NCI-H1694 treated with DMSO at 0.1 percent for 48 hours (cell line): ENCODE data around the gene DCC.

Experiments
- DNase-seq: peaks from one replicate; lab custom pipeline; 2025; lab: John Stamatoyannopoulos, UW

The DCC gene

GRCh38 chr18:52815651-52816050, 475.7 kb downstream of the DCC start:
- DNase-seq: no peak

- DNase-seq: no peak
These were observed 476.1 kb downstream of the DCC start for GRCh38 chr18:52816121-52816520.

GRCh38 chr18:52822160-52822559, 482.2 kb downstream of the DCC start:
- no peak for DNase-seq

GRCh38 chr18:52824126-52824525, 484.1 kb downstream of the DCC start:
- DNase-seq: no peak

DNA sequence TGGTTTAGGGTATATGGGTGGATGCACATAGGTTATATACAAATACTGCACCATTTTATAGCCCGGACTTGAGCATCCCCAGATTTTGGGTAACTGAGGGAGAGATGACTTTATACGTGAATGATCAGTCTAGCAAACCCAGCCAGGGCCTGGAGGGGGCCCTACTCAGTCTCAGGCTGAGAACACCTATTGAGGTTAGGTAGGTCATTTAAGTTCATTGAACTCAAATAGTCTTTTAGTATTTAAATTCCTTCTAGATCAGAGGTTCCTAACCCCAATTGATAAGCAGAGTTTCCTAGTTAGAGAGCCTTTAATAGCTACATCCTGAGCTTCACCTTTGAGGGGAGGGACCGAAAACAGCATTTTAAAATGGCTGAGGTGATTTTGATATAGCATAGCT, 487.0 kb downstream of the DCC start:
- no peak for DNase-seq

GRCh38 chr18:52829320-52829719, 489.3 kb downstream of the DCC start:
- DNase-seq: no peak

GRCh38 chr18:52829876-52830405, 489.9 kb downstream of the DCC start:
- no peak for DNase-seq

DNA sequence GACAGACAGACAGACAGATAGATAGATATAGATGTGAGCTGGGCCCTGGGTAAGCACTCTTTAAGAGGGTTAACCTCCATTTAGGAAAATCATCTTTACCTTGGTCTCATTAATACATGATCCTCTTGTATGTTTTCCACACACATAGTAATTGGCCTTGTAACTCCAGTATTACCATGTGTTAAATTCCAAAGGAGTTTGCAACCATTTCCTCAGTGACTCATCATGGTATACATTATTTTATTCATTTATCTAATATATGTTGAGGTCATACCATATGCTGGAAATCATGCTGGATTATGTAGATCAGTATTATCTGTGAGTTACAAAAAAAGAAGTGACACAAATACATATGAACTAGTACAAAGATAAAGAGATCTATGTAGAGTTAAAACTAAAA, 504.3 kb downstream of the DCC start:
- DNase-seq: no peak

DNA sequence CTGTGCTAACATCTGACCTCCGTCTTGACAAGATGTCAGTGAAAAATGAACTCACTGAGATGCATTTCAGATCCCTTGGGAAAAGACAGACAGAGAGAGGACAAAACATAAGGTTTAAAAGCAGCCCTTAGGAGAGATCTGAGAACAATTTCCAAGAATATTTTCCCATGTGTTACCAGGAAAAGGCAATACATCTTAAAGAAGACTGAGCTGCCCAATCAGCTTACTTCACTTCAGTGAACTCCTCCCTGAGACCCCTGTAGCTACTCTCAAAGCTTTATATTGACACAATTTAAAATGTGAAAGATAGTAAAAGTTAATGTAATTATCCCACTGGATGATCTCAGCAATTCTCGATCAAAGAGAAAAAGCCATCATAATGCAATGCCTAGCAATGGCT, 505.0 kb downstream of the DCC start:
- DNase-seq: no peak

- no peak for DNase-seq
These were observed 510.1 kb downstream of the DCC start for GRCh38 chr18:52850031-52850560.

GRCh38 chr18:52861558-52861957, 521.6 kb downstream of the DCC start:
- no peak for DNase-seq

DNA sequence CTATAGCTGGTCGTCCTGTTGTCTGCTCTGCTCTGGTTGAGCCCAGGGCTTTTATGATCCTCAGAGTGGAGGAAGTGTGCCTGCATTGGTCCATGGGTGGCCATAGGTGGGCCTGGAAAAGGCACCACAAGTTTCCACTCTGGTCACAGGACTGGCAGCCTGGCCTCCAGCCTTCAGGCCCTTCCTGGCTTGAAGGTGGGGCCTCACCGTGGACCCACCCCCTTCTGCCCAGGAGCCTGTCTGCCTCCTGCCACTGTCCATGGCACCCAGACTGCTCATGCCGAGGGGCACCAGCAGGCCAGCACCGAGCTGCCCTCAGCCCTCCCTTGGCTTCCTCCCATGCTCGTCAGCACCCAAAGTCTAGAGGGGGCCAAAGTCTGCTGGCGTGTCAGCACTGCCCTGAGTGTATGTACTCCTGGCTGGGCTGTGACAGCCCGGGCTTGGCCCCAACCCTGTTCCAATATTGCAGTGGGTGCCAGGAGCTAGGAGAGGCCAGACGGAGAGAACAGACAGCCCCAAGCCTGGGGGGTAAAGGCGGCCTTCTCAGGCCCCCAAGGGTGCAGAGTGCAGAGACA, 529.4 kb downstream of the DCC start:
- DNase-seq: no peak

DNA sequence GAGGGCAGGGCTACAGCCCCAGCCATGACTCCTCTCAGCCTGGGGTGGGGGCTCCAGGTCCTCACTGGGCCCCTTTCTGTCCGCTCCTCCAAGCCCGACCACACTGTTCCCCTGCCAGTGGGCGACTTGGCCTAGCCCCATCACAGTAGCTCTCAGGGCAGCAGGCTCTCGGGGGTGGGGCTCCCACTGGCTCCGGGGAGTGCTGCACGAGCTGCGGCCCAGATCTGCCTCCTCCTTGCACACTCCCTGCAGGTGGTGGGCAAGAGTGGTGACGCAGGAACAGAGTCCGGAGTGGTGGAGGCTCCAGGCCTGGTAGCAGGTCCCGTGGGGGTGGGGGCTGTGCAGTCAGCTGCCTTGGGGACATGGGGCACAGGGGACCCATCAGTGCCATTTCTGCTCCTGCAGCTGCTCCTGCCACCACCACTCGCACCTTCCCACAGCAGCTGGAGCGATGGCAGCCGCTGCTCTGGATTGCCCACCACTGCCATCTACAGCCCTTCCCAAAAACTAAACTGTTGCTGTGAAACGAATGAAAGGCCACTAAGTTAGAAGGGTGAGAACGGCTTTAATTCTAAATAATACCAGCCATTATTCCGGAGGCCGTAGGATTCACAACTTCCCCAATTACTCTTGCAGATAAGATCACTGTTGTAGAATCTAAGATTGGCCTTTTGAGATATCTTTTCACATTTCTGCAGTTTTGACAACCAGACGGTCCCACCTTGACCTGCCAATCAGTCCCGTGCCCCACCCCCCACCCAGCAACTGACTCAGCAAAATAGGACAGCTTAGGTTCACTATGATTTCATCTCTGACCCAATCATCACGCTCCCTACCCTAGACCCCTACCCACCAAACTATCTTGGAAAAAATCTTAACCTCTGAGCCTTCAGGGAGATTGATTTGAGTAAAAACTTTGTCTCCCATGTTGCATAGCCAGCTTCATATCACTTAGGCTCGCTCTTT, 530.2 kb downstream of the DCC start:
- DNase-seq: no peak

DNA sequence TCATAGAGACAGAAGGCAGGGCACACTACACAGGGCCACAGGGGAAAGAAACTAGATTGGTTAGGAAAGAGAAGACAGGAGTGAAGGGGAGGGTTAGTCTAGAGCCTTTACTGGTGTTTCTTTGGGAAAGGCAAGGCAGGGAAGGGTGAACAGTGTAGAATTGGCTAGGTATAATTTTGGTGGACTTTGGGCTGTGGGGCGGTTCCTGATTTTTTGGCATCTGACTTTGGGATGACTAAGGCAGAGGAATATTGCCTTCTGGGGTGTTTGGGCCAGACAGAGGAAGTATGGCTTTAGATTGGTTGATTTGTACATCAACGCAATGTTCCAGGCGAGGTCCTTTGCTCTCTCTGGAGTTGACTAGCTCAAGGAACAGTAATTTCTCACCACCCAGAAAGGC, 534.8 kb downstream of the DCC start:
- DNase-seq: no peak

DNA sequence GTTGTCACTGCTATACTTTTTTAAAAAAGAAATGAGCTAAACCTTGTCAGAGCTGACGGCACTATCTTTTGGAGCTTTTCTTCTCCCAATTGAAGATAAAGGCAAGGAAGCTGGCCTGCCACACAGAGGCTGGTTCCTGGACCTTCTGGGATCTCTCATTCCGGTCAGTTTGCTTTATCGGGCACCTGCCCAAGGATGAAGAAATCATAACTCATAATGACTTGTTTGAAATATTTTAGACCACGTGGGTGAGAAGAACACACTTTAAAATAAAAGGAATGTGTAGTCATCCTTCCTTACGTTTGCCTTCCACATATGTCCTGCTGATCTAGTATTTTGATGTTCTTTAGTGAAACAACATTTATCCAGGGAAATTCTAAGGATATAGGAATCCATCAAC, 535.7 kb downstream of the DCC start:
- no peak for DNase-seq

- DNase-seq: no peak
These were observed 548.0 kb downstream of the DCC start for GRCh38 chr18:52888014-52888413.

DNA sequence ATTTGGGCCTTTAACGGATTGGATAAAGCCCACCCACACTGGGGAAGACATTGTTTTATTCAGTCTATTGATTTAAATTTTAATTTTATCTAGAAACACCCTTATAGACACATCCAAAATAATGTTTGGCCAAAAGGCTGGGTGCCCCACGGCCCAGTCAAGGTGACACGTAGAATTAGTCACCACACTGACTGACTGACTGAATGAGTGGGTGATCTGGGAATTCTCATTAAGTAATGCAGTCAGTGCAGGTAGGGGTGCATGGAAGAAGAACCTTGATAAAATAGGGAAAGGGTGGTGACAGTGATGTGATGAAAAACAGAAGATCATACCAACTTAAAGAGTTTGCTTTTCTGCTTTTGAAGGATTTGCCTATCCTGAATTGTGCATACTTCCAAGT, 554.8 kb downstream of the DCC start:
- no peak for DNase-seq

- no peak for DNase-seq
These were observed 557.9 kb downstream of the DCC start for GRCh38 chr18:52897611-52898484.

DNA sequence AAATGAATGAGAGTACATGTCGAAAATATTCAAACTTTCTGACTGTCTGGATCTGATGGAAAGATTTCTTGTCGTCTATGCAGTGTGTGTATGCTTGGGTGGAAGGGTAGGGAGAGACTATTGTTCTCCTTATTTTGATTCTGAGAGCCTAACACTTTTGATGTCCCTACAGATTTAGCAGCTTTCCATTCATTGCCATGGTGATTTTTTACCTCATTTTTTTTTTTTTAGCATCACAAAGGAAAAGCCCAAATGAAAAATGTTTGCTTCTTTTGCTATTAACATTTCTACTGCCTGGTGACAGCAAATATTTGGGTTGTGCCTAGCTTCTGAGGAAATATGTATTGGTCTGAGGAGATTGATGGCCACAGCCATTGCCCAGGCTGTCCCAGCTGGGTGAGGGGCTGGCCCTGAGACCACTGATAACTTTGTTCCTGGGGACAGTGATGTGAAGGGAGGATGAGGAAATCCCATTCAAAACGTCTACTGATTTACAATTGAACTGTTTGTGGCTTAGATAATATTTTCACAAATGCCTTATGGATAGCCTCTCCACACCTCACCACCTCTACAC, 558.6 kb downstream of the DCC start:
- DNase-seq: no peak

- DNase-seq: no peak
These were observed 562.2 kb downstream of the DCC start for GRCh38 chr18:52902188-52902587.

DNA sequence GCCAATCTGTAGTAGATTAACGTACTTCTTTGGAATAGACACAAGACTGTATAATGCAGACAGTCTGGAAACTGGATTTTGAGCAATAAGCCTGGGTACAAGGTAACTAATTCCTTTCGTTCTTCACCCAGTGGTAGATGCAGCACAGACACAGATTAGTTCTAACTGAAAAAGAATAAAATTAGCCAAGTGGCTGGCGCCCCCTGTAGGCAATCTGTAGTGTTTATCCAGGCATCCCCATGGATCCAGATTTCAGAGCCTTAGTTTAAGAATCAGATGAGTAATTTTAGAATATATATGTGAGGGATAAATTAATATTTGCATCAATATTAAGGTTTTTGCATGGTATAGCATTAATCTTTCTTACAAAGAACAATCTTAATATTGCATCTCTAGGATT, 563.9 kb downstream of the DCC start:
- DNase-seq: peak; percentile 42
